Natural killer cell treated with Interleukin-12 subunit alpha and Interleukin-12 subunit beta and Interleukin-15 and Interleukin-18, amount 100 ng/mL, for 72 hours (primary cell): ENCODE results near the gene STX8. TPM values are rescaled to one million over a fixed set of nuclear protein-coding genes. Genes with fewer than 3 reads are reported as not detected.

Source experiments
- ATAC-seq, 2 donors: fragments of 150-1000 bp; cut with Tn5 transposase in 1 of 2; sonication (Bioruptor Pico), chemical (Tn5 transposase) in 1 of 2; 2 replicates each; pipeline ENCODE4 v1.10.0; 2021
- DNase-seq: peaks from one replicate; pipeline ENCODE4 v3.0.0; 2022; ENCODE audit warnings: low spot score
- H3K27ac Mint-ChIP-seq, 2 donors: 1 replicate in 1 of 2; 2 replicates in 1 of 2; pipeline ENCODE4 v1.8.0; 2022; ENCODE audit warnings: mixed read lengths in 2 of 2, mild to moderate bottlenecking in 1 of 2, moderate library complexity in 1 of 2
- H3K27me3 Mint-ChIP-seq, 2 donors: 1 replicate in 1 of 2; 2 replicates in 1 of 2; pipeline ENCODE4 v1.8.0; 2022; ENCODE audit warnings: mixed read lengths in 2 of 2
- H3K36me3 Mint-ChIP-seq: one replicate; pipeline ENCODE4 v1.8.0; 2022; ENCODE audit warnings: mixed read lengths
- H3K4me1 Mint-ChIP-seq, 2 donors: 1 replicate in 1 of 2; 2 replicates in 1 of 2; pipeline ENCODE4 v1.8.0; 2022; ENCODE audit warnings: low read depth in 2 of 2, mixed read lengths in 2 of 2, mild to moderate bottlenecking in 1 of 2
- H3K4me3 Mint-ChIP-seq: one replicate; pipeline ENCODE4 v1.8.0; 2022; ENCODE audit warnings: mixed read lengths
- H3K9me3 Mint-ChIP-seq: 2 replicates; pipeline ENCODE4 v1.8.0; 2022; ENCODE audit warnings: mixed read lengths
- total RNA-seq, 2 donors: library from RNA; stranded (reverse); gene quantifications; one replicate each; pipeline ENCODE4 v1.2.3, GENCODE V29; 2022

STX8 gene
- total RNA-seq, 2 donors from 2014 or later = 65.2 to 87.7 TPM

DNA sequence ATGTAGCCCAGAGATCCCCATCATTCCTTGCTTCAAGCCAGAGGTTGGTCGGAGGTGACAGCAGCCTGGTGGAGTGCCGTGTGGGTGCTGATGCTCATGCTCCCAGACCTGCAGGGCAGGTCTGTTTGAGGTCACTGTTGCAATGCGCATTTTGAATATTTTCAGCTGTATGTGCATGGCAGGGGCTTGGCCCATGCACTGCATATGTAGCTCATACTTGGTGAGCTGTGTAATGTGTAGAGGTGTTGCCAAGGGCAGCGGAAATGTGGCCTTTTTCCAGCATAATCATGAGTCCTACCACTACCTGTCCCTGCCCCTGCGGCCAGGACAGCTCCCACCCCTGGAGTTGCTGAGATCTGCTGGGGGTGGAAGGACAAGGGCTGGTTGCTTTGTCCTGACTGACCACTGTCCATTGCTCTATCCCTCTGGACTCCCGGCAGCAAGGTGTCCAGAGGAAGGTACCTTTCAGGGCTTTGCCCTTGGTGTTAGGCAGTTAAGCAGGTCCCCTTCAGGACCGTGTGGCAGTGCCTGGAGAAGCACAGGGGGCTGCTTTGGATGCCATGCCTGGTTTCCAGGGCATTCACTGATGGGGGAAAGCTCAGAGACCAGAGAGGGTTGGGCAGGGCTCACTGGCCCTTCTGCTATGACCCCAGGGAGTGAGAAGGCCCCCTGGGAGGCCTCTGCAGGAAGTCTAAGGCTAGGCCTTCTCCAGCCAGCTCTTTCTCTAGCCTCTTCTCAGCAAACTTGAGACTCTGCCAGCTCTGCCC, 339.2 kb downstream of the STX8 start:
- no peak for ATAC-seq
- Mint-ChIP-seq H3K36me3 (no peaks in the 10 kb centered on the region), H3K27me3 (no peaks in the 10 kb centered on the region), H3K27ac (no peak overlapping the region), H3K9me3 (no peaks in the 10 kb centered on the region), H3K4me1 (peaks cover 8 to 16% of the 10 kb centered on the region in 2 donors), H3K4me3 (no peak overlapping the region)
- DNase-seq = no peak

DNA sequence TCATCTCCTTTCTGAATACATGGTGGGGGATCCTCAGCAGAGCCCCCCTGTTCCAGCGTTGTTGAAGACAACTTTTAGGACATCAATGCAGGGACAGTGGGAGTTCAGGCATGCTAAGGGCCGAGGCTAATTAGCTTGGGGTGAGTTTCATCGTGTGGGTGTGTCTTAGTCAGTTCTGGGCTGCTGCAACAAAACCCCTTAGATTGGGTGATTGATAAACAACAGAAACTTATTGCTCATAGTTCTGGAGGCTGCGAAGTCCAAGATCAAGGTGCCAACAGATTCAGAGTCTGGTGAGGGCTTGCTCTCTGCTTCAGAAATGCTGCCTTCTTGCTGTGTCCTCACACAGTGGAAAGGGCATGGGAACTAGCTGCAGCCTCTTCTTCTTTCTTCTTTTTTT, 340.3 kb downstream of the STX8 start:
- H3K4me1 Mint-ChIP-seq = peaks cover 8 to 13% of the 10 kb centered on the region in 2 donors
- no peaks in the 10 kb centered on the region for H3K9me3 Mint-ChIP-seq
- ATAC-seq (no peak), DNase-seq (no peak)
- H3K36me3 Mint-ChIP-seq = no peaks in the 10 kb centered on the region
- H3K27ac Mint-ChIP-seq = no peak overlapping the region
- no peak overlapping the region for H3K4me3 Mint-ChIP-seq
- H3K27me3 Mint-ChIP-seq = no peaks in the 10 kb centered on the region

DNA sequence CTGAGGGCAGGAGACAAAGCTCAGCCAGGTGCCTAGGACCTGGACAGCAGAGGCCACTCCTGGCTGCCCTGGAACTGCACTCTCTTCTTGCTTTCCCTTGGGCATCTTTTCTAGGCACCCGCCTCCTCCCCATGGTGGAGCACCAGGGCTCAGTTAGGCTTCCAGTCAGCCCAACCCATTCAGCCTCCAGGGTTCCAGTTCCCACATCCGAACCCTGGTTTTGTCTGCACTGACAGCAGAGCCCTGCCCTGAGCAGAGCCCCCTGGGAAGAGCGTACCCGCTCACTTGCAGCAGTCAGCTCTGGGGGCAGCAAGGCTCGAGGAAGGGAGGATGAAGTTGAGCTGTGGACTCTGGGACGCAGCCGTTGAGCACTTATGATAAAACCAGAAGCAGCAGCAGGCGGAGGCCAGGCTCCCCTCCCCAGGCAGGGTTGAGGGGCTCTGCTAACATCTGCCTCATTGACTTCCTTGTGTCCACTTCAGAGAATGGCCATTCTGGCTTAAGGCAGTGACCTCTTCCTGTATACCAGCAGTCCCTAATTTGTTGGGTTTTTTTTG, 341.2 kb downstream of the STX8 start:
- Mint-ChIP-seq H3K4me3 (no peak overlapping the region), H3K9me3 (no peaks in the 10 kb centered on the region), H3K36me3 (no peaks in the 10 kb centered on the region), H3K27ac (no peak overlapping the region), H3K27me3 (no peaks in the 10 kb centered on the region), H3K4me1 (peaks cover 5 to 10% of the 10 kb centered on the region in 2 donors)
- DNase-seq (no peak), ATAC-seq (no peak)

DNA sequence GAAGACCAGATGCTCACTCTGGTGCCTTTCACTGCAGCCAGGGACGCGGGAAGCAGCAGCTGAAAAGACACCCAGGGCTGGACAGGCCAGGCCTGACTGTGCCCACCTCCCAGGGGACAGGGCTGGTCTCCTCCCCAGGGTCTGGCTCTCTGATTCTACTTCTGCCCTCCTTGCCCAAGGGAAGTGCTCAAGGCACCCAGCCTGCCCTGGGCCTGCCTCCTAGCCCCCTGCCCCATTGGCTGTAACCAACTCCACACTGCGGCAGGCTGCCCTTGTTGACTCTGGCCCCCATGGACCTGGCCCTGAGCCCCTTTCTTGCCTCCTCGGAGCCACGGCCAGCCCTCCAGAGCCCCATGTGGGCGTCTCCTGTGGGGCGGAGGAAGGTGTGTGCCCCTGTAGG, 341.9 kb downstream of the STX8 start:
- no peaks in the 10 kb centered on the region for H3K9me3 Mint-ChIP-seq
- no peaks in the 10 kb centered on the region for H3K36me3 Mint-ChIP-seq
- ATAC-seq = peak in 1 of 2 donors; percentile 24
- no peak overlapping the region for H3K27ac Mint-ChIP-seq
- peaks cover 0 to 6% of the 10 kb centered on the region in 2 donors for H3K4me1 Mint-ChIP-seq
- no peaks in the 10 kb centered on the region for H3K27me3 Mint-ChIP-seq
- no peak for DNase-seq
- H3K4me3 Mint-ChIP-seq = no peak overlapping the region

DNA sequence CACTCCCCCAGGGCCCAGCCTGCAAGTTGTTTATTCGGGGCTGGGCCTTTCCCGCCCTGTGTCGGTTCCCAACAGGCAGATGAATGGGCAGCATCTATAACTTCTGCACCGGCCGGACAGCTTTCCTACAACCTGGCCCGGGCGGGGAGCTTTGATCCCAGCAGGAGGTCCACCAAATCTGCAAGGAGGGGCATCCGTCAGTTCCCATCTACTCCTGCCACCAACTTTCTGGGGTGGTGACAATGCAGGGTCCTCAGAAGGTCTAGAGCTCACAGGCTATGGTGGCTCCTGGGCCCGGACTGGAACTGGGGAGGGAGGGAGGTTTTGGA, 342.4 kb downstream of the STX8 start:
- no peaks in the 10 kb centered on the region for H3K9me3 Mint-ChIP-seq
- H3K27me3 Mint-ChIP-seq = no peaks in the 10 kb centered on the region
- DNase-seq = no peak
- H3K27ac Mint-ChIP-seq = no peak overlapping the region
- ATAC-seq = no peak
- H3K4me1 Mint-ChIP-seq = peaks cover 0 to 3% of the 10 kb centered on the region in 2 donors
- H3K4me3 Mint-ChIP-seq = no peak overlapping the region
- no peaks in the 10 kb centered on the region for H3K36me3 Mint-ChIP-seq

DNA sequence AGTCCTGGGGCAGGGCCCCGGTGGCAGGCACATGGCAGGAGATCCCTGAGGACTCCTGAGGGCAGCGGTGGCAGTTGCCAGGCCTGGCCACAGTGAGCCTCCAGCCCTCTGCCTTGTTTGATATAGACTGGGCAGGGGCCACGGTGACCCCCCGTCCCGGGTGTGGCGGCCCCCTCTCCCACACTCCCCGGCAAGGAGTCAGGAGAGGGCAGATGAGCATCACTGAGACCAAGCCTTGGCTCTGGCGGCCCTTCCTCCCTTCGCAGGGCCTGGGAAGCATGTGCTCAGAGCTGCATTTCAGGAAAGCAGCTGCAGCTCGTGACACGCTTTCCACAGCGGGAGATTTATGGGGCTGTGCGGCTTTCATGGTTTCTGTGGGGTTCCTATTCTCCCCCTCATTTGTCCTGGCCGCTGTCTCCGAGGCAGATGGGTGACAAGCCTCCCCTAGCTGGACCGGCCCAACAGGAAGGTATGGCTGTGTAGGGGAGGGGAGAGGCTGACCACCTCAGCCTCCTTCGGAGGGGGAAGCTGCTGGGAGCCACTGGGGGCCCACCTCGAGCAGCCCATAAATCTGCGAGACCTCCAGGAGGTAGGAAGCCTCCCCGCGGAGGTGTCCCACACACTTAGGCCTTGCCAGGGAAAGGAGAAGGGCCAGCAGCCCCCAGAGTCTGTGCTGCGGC, 342.9 kb downstream of the STX8 start:
- ATAC-seq = peak in 1 of 2 donors; percentile 40
- DNase-seq = no peak
- Mint-ChIP-seq H3K4me1 (no peaks in the 10 kb centered on the region), H3K27me3 (no peaks in the 10 kb centered on the region), H3K36me3 (no peaks in the 10 kb centered on the region), H3K27ac (no peak overlapping the region), H3K9me3 (no peaks in the 10 kb centered on the region), H3K4me3 (no peak overlapping the region)

DNA sequence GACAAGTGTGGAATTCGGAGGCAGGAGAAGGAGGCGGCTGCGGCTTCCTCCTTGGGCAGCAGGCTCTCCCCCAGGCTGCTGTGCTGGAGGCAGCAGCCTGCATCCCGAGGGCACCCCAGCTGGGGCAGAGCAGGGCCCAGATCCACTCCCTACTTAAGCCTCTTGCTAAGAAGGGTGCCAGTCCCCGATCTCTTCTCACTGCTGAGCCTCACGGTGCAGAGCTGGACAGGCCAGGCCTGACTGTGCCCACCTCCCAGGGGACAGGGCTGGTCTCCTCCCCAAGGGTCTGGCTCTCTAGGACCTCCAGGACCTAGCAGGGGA, 343.5 kb downstream of the STX8 start:
- Mint-ChIP-seq H3K36me3 (no peaks in the 10 kb centered on the region), H3K27ac (no peak overlapping the region), H3K27me3 (no peaks in the 10 kb centered on the region), H3K9me3 (no peaks in the 10 kb centered on the region), H3K4me3 (no peak overlapping the region), H3K4me1 (no peaks in the 10 kb centered on the region)
- ATAC-seq = no peak
- DNase-seq = no peak

DNA sequence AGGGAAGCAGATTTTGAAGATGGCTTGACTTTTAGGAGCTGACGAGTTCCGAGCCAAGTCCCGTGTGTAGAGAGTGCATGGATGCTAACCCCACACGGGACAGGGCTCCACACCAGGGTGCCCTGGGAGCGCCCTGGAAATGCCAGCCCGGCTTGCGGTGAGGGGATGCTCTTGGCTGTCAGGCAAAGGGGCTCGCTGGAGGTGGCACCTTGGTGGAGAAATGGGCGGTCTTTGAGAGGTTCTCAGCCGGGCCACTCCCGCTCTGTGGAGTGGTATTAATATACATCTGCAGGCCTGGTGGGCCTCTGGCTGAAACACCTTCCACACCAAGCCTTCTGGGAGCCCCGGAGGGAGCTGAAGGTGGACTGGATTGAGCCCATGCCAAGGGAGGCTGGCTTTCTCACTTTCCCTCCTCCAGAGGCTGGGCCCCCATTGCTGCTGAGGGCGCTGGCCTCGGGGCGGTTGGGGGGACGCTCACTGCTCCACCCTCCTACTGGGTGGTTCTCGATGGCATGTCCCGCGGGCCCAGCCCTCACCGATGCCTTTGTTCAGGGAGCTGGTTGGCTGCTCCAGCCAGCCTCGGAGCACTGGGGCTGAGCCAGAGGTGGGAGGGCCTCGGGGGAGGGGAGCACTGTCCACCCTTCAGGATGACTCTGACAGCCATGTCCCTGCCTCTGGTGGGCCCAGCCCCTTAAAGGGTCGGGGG, 344.0 kb downstream of the STX8 start:
- ATAC-seq (no peak), DNase-seq (no peak)
- no peaks in the 10 kb centered on the region for H3K36me3 Mint-ChIP-seq
- H3K4me1 Mint-ChIP-seq = no peaks in the 10 kb centered on the region
- no peaks in the 10 kb centered on the region for H3K9me3 Mint-ChIP-seq
- no peak overlapping the region for H3K4me3 Mint-ChIP-seq
- no peaks in the 10 kb centered on the region for H3K27me3 Mint-ChIP-seq
- H3K27ac Mint-ChIP-seq = no peak overlapping the region

DNA sequence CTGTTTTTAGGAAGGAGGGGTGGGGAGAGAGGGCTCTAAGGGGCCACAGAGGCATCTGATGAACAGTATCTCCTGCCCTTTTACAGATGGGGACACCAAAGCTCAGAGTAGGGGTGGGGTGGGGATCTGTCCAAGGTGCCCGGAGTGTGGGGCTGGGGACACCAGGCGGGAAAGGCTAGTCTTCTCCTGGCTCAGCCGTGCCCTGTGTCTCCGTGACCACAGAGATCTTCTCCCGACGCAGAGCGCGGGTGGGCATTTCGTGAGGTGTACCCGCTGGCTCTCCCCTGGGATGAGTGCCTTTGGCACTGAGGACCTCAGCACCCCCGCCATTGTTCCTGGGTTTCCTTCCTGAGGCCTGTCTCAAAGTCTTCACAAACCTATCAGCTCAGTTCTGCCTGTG, 344.8 kb downstream of the STX8 start:
- no peaks in the 10 kb centered on the region for H3K36me3 Mint-ChIP-seq
- no peaks in the 10 kb centered on the region for H3K27me3 Mint-ChIP-seq
- no peak overlapping the region for H3K4me3 Mint-ChIP-seq
- DNase-seq = no peak
- no peaks in the 10 kb centered on the region for H3K4me1 Mint-ChIP-seq
- H3K27ac Mint-ChIP-seq = no peak overlapping the region
- no peaks in the 10 kb centered on the region for H3K9me3 Mint-ChIP-seq
- ATAC-seq = no peak

DNA sequence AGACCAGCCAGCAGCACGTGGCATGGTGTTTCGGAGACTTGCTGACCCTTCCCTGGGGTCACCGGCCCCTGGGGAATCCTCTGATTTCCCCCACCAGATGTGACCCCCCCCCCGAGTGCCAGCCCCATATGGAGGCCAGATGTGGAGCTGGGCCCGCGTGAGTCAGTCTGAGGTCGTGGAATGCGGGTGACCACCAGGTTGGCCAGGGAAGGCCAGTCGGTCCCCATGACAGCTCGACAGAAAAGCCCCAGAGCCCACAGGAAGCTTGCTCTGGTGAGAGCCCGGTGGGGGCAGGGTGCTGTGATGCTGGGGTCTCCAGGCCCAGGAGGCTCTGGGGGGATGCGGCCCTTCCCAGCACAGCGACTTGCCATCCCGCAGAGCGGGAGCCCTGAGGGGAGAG, 345.3 kb downstream of the STX8 start:
- Mint-ChIP-seq H3K4me3 (no peak overlapping the region), H3K27me3 (no peaks in the 10 kb centered on the region), H3K9me3 (no peaks in the 10 kb centered on the region), H3K4me1 (no peaks in the 10 kb centered on the region), H3K36me3 (no peaks in the 10 kb centered on the region), H3K27ac (no peak overlapping the region)
- ATAC-seq (no peak), DNase-seq (no peak)

DNA sequence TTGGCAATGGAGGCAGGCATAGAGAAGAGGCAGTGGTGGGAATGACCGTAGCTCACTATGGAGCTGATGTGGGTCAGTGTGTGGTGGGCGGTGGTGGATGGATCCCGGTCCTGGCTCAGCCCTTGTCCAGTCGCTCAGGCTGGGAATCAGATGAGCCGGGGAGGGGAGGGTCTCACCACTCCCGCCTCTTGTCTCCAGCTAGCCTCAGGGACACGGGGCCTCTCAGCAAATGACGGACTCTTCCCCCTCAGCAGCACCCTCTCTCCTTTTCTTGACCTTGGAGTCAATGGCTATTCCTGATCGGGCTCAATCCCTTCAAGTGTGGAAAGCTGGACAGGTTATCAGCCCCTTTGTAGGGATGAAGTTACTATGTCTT, 345.8 kb downstream of the STX8 start:
- Mint-ChIP-seq H3K27ac (no peak overlapping the region), H3K4me3 (no peak overlapping the region), H3K27me3 (no peaks in the 10 kb centered on the region), H3K4me1 (no peaks in the 10 kb centered on the region), H3K36me3 (no peaks in the 10 kb centered on the region), H3K9me3 (no peaks in the 10 kb centered on the region)
- no peak for DNase-seq
- no peak for ATAC-seq

DNA sequence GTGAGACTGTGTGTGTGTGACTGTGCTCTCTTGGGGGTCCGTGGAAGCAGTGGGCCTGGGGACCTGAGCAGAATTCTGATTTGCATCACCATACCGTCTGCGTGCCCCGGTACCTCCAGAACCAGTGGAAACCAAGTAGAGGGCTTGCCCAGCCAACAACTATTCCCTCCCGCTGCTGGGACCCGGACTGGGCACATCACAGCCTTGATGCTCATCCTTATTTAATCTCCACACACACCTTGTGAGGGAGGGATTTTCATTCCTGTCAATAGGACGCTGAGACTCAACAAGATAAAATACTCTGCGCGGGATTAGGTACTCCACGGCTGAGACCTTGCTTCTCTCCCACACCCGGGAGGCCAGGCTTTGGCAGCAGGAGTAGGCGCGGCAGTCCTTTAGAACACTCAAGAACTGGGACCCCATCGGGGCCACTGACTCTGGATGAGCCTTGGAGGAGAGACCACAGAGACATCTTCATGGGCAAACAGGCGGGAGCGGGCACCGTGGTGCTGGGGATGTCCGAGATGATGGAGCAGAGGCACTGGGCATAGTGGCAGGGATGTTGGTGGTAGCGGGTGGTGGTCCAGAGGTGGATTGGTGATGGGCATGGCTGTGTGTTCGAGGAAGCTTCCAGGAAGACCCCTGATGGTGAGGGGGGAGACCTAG, 346.3 kb downstream of the STX8 start:
- Mint-ChIP-seq H3K27me3 (no peaks in the 10 kb centered on the region), H3K27ac (no peak overlapping the region), H3K9me3 (no peaks in the 10 kb centered on the region), H3K4me1 (no peaks in the 10 kb centered on the region), H3K4me3 (no peak overlapping the region), H3K36me3 (no peaks in the 10 kb centered on the region)
- no peak for ATAC-seq
- no peak for DNase-seq

DNA sequence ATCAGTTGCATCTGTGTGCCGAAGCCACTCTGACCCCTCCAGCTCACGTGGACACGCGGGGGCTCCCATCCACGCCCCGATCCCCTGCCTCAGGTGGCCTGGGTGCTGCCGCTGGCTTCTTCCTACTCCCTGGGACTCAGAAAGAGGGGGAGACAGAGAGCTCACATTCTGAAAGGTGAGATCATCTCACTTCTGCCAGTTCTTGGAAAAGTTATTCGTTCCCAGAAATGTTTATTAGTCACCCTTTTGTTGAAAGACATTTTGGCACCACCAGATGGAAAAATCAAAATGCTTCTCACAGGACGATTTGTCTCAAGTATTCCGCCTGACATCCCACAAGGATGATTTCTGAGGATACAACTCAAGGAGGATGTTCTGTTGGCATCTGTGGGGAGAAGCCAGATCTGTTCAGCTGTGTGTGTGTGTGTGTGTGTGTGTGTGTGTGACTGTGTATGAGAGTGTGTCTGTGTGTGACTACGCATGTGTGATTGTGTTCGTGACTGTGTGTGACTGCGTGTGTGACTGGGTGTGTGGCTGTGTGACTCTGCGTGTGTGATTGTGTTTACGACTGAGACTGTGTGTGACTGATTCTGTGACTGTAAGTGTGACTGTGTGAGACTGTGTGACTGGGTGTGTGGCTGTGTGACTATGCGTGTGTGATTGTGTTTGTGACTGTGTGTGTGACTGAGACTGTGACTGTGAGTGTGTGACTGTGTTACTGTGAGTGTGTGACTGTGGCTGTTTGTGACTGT, 347.0 kb downstream of the STX8 start:
- DNase-seq (no peak), ATAC-seq (no peak)
- Mint-ChIP-seq H3K27ac (no peak overlapping the region), H3K27me3 (no peaks in the 10 kb centered on the region), H3K9me3 (no peaks in the 10 kb centered on the region), H3K4me1 (no peaks in the 10 kb centered on the region), H3K36me3 (no peaks in the 10 kb centered on the region), H3K4me3 (no peak overlapping the region)
